HepG2 (cell line): ENCODE results near the gene PGK1. TPM values are rescaled to one million over a fixed set of nuclear protein-coding genes. Genes with fewer than 3 reads are reported as not detected.

Source experiments
- ATM ChIP-seq: fragments of 450-650 bp; IDR thresholded peaks from 2 replicates; pipeline ENCODE4 v1.7.1; 2017; ENCODE audit warnings: mild to moderate bottlenecking, borderline replicate concordance
- CREBL2 ChIP-seq: sonication (generic); formaldehyde crosslinking; IDR thresholded peaks from 2 replicates; pipeline ENCODE4 v1.8.1; 2023; ENCODE audit warnings: missing genetic modification reagents, mild to moderate bottlenecking, borderline replicate concordance
- HNF4G ChIP-seq, 2 experiments: sonication (generic) in 1 of 2; formaldehyde crosslinking in 1 of 2; IDR thresholded peaks; 2 replicates each; pipeline versions ENCODE4 v1.4.0 to v1.6.1; 2011 to 2020; ENCODE audit warnings: borderline replicate concordance in 2 of 2, low read depth in 2 of 2, mild to moderate bottlenecking in 2 of 2, low read length in 1 of 2, missing genetic modification reagents in 1 of 2, moderate library complexity in 1 of 2
- IRF2 ChIP-seq: IDR thresholded peaks from 2 replicates; pipeline ENCODE4 v1.6.1; 2018; ENCODE audit warnings: missing genetic modification reagents, missing compliant biosample characterization
- LRRFIP1 ChIP-seq: sonication (generic); formaldehyde crosslinking; conservative IDR thresholded peaks from 2 replicates; pipeline ENCODE4 v1.4.0; 2020; ENCODE audit warnings: missing genetic modification reagents
- MAZ ChIP-seq, 2 experiments: sonication (generic) in 1 of 2; formaldehyde crosslinking in 1 of 2; IDR thresholded peaks; 2 replicates each; pipeline versions ENCODE4 v1.5.0 to v1.6.1; 2012 to 2020; ENCODE audit warnings: low read depth in 2 of 2, mild to moderate bottlenecking in 2 of 2, borderline replicate concordance in 1 of 2, improper control_type of control experiment in 1 of 2, low read length in 1 of 2, missing genetic modification reagents in 1 of 2, moderate library complexity in 1 of 2
- NCOR1 ChIP-seq: fragments of 200-600 bp; sonication (generic); IDR thresholded peaks from 2 replicates; pipeline ENCODE4 v1.7.0; 2017; ENCODE audit warnings: antibody characterized with exemption, low read length, borderline replicate concordance
- PCBP1 ChIP-seq: fragments of 200-400 bp; formaldehyde crosslinking; IDR thresholded peaks from 2 replicates; pipeline ENCODE4 v1.6.1; 2017; ENCODE audit warnings: mild to moderate bottlenecking, low read depth, low read length, borderline replicate concordance
- RCOR2 ChIP-seq: IDR thresholded peaks from 2 replicates; pipeline ENCODE4 v1.6.1; 2016; ENCODE audit warnings: missing biosample characterization, missing genetic modification reagents
- SCMH1 ChIP-seq: sonication (generic); formaldehyde crosslinking; IDR thresholded peaks from 2 replicates; pipeline ENCODE4 v1.9.0; 2021; ENCODE audit warnings: missing genetic modification reagents, mild to moderate bottlenecking, borderline replicate concordance
- THYN1 ChIP-seq: sonication (generic); formaldehyde crosslinking; IDR thresholded peaks from 2 replicates; pipeline ENCODE4 v1.8.1; 2023; ENCODE audit warnings: low read depth, mild to moderate bottlenecking, moderate library complexity, missing genetic modification reagents, borderline replicate concordance
- TSC22D2 ChIP-seq: sonication (generic); formaldehyde crosslinking; IDR thresholded peaks from 2 replicates; pipeline ENCODE4 v1.5.1; 2020; ENCODE audit warnings: missing genetic modification reagents, mild to moderate bottlenecking, borderline replicate concordance
- YEATS4 ChIP-seq: sonication (generic); formaldehyde crosslinking; IDR thresholded peaks from 2 replicates; pipeline ENCODE4 v1.4.0; 2020; ENCODE audit warnings: missing genetic modification reagents, borderline replicate concordance
- ZNF441 ChIP-seq: sonication (generic); formaldehyde crosslinking; IDR thresholded peaks from 2 replicates; pipeline ENCODE4 v1.7.0; 2021; ENCODE audit warnings: missing genetic modification reagents, borderline replicate concordance
- ZNF775 ChIP-seq: sonication (generic); formaldehyde crosslinking; IDR thresholded peaks from 2 replicates; pipeline ENCODE4 v1.4.0; 2020; ENCODE audit warnings: missing genetic modification reagents, mild to moderate bottlenecking, moderate library complexity, borderline replicate concordance
- polyA plus RNA-seq, 8 experiments: library from polyadenylated mRNA; depleted of rRNA in 3 of 8; stranded (reverse) in 7 of 8; unstranded in 1 of 8; fragments of >200 nt; fragmentation: Illumina TruSeq in 4 of 8; extraction: Trizol in 4 of 8; gene quantifications; 2 replicates each; pipeline versions ENCODE4 v1.2.1 to v1.2.3, GENCODE V29; 2011 to 2016; ENCODE audit warnings: low read depth in 4 of 8, missing spikeins in 1 of 8, mixed read lengths in 1 of 8; ENCODE audit not compliant: insufficient read depth in 1 of 8
- total RNA-seq, 5 experiments: library from RNA; depleted of rRNA; stranded (reverse); fragments of >200 nt; fragmentation: Illumina TruSeq; extraction: Trizol; gene quantifications; 2 replicates each; pipeline ENCODE4 v1.2.3, GENCODE V29; 2016; ENCODE audit warnings: low read depth in 1 of 5
- TF ChIP-seq, protein P1 (sequence below): IDR thresholded peaks from 2 replicates; pipeline ENCODE4 v1.6.1; 2016
- TF ChIP-seq, protein P2 (sequence below): sonication (generic); formaldehyde crosslinking; IDR thresholded peaks from 2 replicates; pipeline ENCODE4 v1.4.0; 2020; ENCODE audit warnings: mild to moderate bottlenecking, low read depth, missing genetic modification reagents
- TF ChIP-seq, protein P3 (sequence below): sonication (generic); formaldehyde crosslinking; IDR thresholded peaks from 2 replicates; pipeline ENCODE4 v1.8.0; 2023; ENCODE audit warnings: mild to moderate bottlenecking, missing genetic modification reagents

The PGK1 gene
- total and polyA plus RNA-seq, 2 of the 13 experiments (the other 11 are each of a cell fraction or from before 2014, with no cell fraction given), result 325 to 1,274 TPM

GRCh38 chrX:78139160-78140123 is 35.4 kb downstream of the PGK1 start, which contains the start of gene TAF9B (continued):
- TF ChIP-seq LRRFIP1 (CRISPR knock-in tag), result no peak
- no peak for TF ChIP-seq PCBP1
- no peak for TF ChIP-seq CREBL2 (CRISPR knock-in tag)
- TF ChIP-seq ZNF775 (CRISPR knock-in tag), result no peak
- no peak for TF ChIP-seq NCOR1
- no peak for TF ChIP-seq RCOR2 (CRISPR knock-in tag)
- no peak for TF ChIP-seq ATM
- no peak for TF ChIP-seq MAZ (IDR thresholded peaks at IDR 0.05; ENCODE audit: borderline replicate concordance, low read depth, low read length)
- TF ChIP-seq MAZ (CRISPR knock-in tag; IDR thresholded peaks at IDR 0.05; ENCODE audit: low read depth), result no peak
- TF ChIP-seq, protein P1, sequence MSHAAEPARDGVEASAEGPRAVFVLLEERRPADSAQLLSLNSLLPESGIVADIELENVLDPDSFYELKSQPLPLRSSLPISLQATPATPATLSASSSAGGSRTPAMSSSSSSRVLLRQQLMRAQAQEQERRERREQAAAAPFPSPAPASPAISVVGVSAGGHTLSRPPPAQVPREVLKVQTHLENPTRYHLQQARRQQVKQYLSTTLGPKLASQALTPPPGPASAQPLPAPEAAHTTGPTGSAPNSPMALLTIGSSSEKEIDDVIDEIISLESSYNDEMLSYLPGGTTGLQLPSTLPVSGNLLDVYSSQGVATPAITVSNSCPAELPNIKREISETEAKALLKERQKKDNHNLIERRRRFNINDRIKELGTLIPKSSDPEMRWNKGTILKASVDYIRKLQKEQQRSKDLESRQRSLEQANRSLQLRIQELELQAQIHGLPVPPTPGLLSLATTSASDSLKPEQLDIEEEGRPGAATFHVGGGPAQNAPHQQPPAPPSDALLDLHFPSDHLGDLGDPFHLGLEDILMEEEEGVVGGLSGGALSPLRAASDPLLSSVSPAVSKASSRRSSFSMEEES, result peak; percentile 28; the same call in 1 of the 2 replicates
- peak; percentile 64 for TF ChIP-seq YEATS4 (CRISPR knock-in tag)
- no peak for TF ChIP-seq THYN1 (CRISPR knock-in tag)
- TF ChIP-seq ZNF441 (CRISPR knock-in tag), result no peak
- TF ChIP-seq, protein P2, sequence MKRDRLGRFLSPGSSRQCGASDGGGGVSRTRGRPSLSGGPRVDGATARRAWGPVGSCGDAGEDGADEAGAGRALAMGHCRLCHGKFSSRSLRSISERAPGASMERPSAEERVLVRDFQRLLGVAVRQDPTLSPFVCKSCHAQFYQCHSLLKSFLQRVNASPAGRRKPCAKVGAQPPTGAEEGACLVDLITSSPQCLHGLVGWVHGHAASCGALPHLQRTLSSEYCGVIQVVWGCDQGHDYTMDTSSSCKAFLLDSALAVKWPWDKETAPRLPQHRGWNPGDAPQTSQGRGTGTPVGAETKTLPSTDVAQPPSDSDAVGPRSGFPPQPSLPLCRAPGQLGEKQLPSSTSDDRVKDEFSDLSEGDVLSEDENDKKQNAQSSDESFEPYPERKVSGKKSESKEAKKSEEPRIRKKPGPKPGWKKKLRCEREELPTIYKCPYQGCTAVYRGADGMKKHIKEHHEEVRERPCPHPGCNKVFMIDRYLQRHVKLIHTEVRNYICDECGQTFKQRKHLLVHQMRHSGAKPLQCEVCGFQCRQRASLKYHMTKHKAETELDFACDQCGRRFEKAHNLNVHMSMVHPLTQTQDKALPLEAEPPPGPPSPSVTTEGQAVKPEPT (CRISPR knock-in tag), result no peak
- peak; percentile 29; the same call in 1 of the 2 replicates for TF ChIP-seq IRF2
- no peak for TF ChIP-seq TSC22D2 (CRISPR knock-in tag)
- TF ChIP-seq SCMH1 (CRISPR knock-in tag), result no peak
- no peak for TF ChIP-seq HNF4G (IDR thresholded peaks at IDR 0.05; ENCODE audit: borderline replicate concordance, low read depth, low read length)
- TF ChIP-seq HNF4G (CRISPR knock-in tag; IDR thresholded peaks at IDR 0.05; ENCODE audit: borderline replicate concordance, low read depth), result no peak
- TF ChIP-seq, protein P3, sequence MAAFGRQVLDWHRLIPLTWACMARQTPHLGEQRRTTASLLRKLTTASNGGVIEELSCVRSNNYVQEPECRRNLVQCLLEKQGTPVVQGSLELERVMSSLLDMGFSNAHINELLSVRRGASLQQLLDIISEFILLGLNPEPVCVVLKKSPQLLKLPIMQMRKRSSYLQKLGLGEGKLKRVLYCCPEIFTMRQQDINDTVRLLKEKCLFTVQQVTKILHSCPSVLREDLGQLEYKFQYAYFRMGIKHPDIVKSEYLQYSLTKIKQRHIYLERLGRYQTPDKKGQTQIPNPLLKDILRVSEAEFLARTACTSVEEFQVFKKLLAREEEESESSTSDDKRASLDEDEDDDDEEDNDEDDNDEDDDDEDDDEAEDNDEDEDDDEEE (CRISPR knock-in tag), result no peak
